Hypothalamus (tissue), 51 donors: ENCODE measurements around the gene TMEM132C.

Experiments used
- DNase-seq, 51 donors: peaks; one replicate each; lab custom pipeline; 2025; lab: John Stamatoyannopoulos, UW

TMEM132C gene

GRCh38 chr12:128337431-128338170 is 70.6 kb downstream of the TMEM132C start:
- no peak for DNase-seq

GRCh38 chr12:128338386-128339125 is 71.6 kb downstream of the TMEM132C start:
- no peak for DNase-seq

GRCh38 chr12:128339126-128339520 is 72.2 kb downstream of the TMEM132C start:
- DNase-seq = no peak

GRCh38 chr12:128339631-128340030 is 72.7 kb downstream of the TMEM132C start:
- no peak for DNase-seq

- no peak for DNase-seq
Measured at GRCh38 chr12:128353301-128353700, 86.3 kb downstream of the TMEM132C start.

- DNase-seq = no peak
Measured at GRCh38 chr12:128356547-128356946, 89.6 kb downstream of the TMEM132C start.

DNA sequence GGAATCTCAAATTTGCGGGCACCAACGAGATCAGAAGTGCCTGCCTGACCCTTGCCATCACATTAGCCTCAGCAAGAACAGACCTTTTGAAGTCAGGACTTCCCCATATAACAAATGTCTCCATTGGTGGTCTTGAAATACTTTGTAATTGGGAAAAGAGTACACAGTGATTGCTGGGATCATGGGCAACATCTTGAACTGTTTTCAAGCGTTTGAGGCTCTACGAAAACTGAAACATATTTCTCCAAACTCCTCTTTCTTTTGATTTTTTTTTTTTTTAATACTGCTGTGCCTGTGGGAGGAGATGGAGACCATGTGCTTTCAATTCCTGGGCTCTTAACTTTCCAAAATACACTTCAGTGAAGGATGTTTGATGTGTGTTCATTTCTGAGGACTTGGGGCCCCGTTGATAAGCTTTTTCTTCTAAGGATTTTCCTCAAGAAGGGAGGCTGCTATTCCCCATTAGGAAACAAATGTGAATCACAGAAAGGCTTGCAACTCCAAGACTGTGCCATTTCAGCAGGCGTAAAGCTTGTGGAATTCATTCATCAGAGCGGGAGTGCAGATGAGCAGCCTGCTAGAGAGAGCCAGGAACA is 94.5 kb downstream of the TMEM132C start:
- DNase-seq = no peak

GRCh38 chr12:128365032-128365431 is 98.1 kb downstream of the TMEM132C start:
- DNase-seq = peak in 1 of 51 donors; percentile 4

DNA sequence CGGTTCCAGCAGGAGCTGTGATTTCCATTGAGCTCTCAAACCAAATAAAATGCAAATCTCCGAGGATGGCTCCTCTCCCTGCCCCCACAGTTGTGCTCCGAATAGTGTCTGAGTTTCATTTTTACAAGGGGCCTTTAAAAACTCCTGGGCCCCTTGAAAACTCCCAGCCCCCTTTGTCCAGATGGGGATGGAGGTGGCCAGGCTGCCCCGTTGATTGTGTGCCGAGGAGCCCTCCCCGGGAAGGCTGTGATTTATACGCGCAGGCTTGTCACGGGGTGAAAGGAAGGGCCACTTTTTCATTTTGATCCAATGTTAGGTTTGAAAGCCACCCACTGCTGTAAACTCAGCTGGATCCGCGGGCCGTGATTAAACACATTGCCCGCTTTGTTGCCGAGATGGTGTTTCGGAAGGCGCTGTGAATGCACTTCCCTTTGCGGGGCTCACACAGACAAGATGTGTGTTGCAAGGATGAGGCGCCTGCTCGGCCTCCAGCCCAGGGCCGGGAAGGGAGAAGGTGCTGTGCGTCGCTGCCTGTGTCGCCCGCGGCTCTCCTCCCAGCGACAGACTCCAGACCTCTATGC is 98.8 kb downstream of the TMEM132C start:
- peak in 37 of 51 donors; percentile 6 to 68 (median 39) for DNase-seq

- DNase-seq = no peak
Measured at GRCh38 chr12:128367961-128368360, 101.0 kb downstream of the TMEM132C start.

DNA sequence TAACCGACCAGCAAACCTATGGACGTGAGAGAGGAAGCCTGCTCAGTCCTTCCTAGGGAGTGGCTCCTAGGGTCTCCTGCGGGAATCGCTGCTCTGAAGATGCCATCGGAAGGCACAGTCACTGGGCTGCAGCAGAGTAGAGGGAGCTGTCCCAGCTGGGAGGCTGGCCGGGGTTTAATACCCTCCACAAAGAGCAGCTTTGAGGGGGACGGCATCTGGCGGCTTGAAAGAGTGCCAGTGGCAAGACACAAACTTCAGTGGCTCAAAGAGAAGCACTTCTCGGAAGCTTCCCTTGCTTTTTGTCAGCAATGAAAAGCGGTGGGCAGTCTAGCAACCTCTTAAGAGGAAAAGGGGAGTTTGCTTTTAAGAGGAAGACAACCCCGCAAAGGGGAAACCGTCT is 114.6 kb downstream of the TMEM132C start:
- DNase-seq = peak in 47 of 51 donors; percentile 8 to 87 (median 53)

DNA sequence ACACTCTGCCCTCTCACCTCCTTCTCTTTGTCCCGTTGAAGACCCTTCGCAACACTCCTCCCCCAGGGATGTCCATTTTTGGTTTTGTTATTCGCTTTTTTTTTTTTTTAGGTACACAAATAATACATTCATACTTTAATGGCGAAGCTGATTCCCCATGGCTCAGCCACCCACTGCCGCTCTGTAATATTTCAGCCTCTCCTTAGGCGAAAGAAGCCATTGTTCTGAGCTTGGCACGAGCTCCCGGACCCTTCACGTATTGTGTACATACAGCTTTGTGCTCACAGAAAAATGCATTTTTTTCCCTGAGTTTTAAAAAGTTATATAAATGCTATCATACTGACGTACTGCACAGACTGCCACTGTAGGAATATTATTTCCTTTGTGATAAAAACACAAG is 115.0 kb downstream of the TMEM132C start:
- DNase-seq = peak in 28 of 51 donors; percentile 1 to 63 (median 31)

- no peak for DNase-seq
Measured at GRCh38 chr12:128382946-128383345, 116.0 kb downstream of the TMEM132C start.

- no peak for DNase-seq
Measured at GRCh38 chr12:128383357-128383937, 116.5 kb downstream of the TMEM132C start.

GRCh38 chr12:128385736-128386135 is 118.8 kb downstream of the TMEM132C start:
- no peak for DNase-seq

GRCh38 chr12:128387811-128388422 is 120.9 kb downstream of the TMEM132C start:
- DNase-seq = peak in 39 of 51 donors; percentile 2 to 76 (median 29)

GRCh38 chr12:128388461-128389000 is 121.6 kb downstream of the TMEM132C start:
- peak in 1 of 51 donors; percentile 2 for DNase-seq

- no peak for DNase-seq
Measured at GRCh38 chr12:128393346-128393745, 126.4 kb downstream of the TMEM132C start.

GRCh38 chr12:128394137-128394536 is 127.2 kb downstream of the TMEM132C start:
- no peak for DNase-seq

DNA sequence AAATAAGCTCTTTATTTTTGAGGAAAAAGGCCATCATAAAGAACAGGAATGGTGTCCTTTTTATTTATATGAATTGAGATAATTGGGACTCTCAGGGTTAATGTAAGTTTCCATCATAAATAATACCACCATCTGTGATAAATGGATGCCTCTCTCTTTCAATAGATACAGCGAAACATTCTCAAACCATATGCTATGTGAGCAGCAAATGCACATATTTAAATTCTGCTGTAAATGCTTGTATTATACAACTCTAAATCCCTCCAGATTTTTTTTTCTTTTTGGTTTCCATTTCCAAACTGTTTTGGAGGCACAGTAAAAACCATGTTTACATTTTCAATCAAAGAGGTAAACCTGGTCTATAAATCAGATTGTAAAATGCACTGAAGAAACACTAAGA is 132.3 kb downstream of the TMEM132C start:
- no peak for DNase-seq
